T-helper 2 cell (primary cell): ENCODE results near the gene C3orf20.

ENCODE experiments used
- DNase-seq, 5 experiments: peaks; one replicate each; pipeline versions ENCODE4 v3.0.0 to v3.0.0-alpha.2; 2012 to 2022

Gene C3orf20

GRCh38 chr3:14818804-14819500 is 144.0 kb downstream of the C3orf20 start, which contains the start of gene FGD5:
Gene FGD5, plus strand, starts transcription at chr3:14818962. Its CDS starts 110 bp downstream, at chr3:14819072.
- no peak for DNase-seq

GRCh38 chr3:14819671-14820070 is 144.7 kb downstream of the C3orf20 start:
- DNase-seq, result no peak

GRCh38 chr3:14820156-14820555 is 145.2 kb downstream of the C3orf20 start:
- no peak for DNase-seq

GRCh38 chr3:14821151-14821550 is 146.2 kb downstream of the C3orf20 start:
- DNase-seq, result no peak

GRCh38 chr3:14822134-14822533 is 147.2 kb downstream of the C3orf20 start:
- no peak for DNase-seq
